H1 (cell line): Measurements from ENCODE around the gene PHF3. TPM values are rescaled to one million over a fixed set of nuclear protein-coding genes. Genes with fewer than 3 reads are reported as not detected.

ENCODE experiments used
- CTCF ChIA-PET: fragments of 300-600 bp; sonication (Branson Sonifier 250); formaldehyde crosslinking; loops from one replicate; lab custom pipeline; 2021; ENCODE audit not compliant: partially characterized antibody; lab: Charles Lee
- POLR2A ChIA-PET: fragments of 300-600 bp; sonication (Branson Sonifier 250); formaldehyde crosslinking; loops from one replicate; lab custom pipeline; 2021; ENCODE audit warnings: inconsistent platforms; ENCODE audit not compliant: partially characterized antibody; lab: Charles Lee
- DNase-seq, 2 experiments: peaks; one replicate each; pipeline versions ENCODE4 v3.0.0 to v3.0.0-alpha.2; 2010 to 2022; ENCODE audit warnings: low spot score in 2 of 2, low read depth in 1 of 2, mixed read lengths in 1 of 2
- FAIRE-seq: peaks from 2 replicates; lab custom pipeline; 2011; peaks lifted over from hg19 to GRCh38; lab: Jason Lieb, UNC
- H2AFZ ChIP-seq: 2 replicates; pipeline ENCODE4 v1.8.1; 2012; ENCODE audit warnings: low read length, inconsistent platforms
- H2AK5ac ChIP-seq: 2 replicates; pipeline ENCODE4 v1.6.1; 2013; ENCODE audit warnings: low read depth, low read length
- H2BK120ac ChIP-seq: replicated peaks from 2 replicates; pipeline ENCODE3; 2013; ENCODE audit warnings: low read depth, low read length, inconsistent platforms
- H2BK12ac ChIP-seq: 2 replicates; pipeline ENCODE4 v1.6.1; 2013; ENCODE audit warnings: low read depth, low read length
- H2BK15ac ChIP-seq: 2 replicates; pipeline ENCODE4 v1.6.1; 2013; ENCODE audit warnings: low read length
- H2BK20ac ChIP-seq: 2 replicates; pipeline ENCODE4 v1.6.1; 2013; ENCODE audit warnings: low read length
- H2BK5ac ChIP-seq: 2 replicates; pipeline ENCODE4 v1.6.1; 2013; ENCODE audit warnings: low read depth, low read length
- H3K14ac ChIP-seq: 2 replicates; pipeline ENCODE4 v1.6.1; 2013; ENCODE audit warnings: inconsistent platforms; ENCODE audit not compliant: insufficient read length
- H3K18ac ChIP-seq: 2 replicates; pipeline ENCODE4 v1.6.1; 2013; ENCODE audit warnings: low read length; ENCODE audit errors: extremely low read depth
- H3K23ac ChIP-seq: 2 replicates; pipeline ENCODE4 v1.6.1; 2013; ENCODE audit warnings: inconsistent platforms; ENCODE audit not compliant: insufficient read length
- H3K23me2 ChIP-seq: 2 replicates; pipeline ENCODE4 v1.6.1; 2013; ENCODE audit warnings: low read depth, low read length
- H3K27ac ChIP-seq: 2 replicates; pipeline ENCODE4 v1.6.1; 2011; ENCODE audit warnings: low read depth, low read length, inconsistent platforms
- H3K27me3 ChIP-seq, 4 experiments: replicated peaks in 1 of 4; 1 replicate in 1 of 4; 2 replicates in 3 of 4; pipeline versions ENCODE4 v1.6.1 to v1.8.1; 2011 to 2013; ENCODE audit warnings: low read length in 3 of 4, mild to moderate bottlenecking in 3 of 4, inconsistent platforms in 2 of 4, mixed read lengths in 2 of 4, moderate library complexity in 1 of 4; ENCODE audit not compliant: control insufficient read depth in 3 of 4, insufficient read depth in 3 of 4; ENCODE audit errors: extremely low read depth in 1 of 4
- H3K36me3 ChIP-seq, 4 experiments: 2 replicates each; pipeline versions ENCODE4 v1.6.1 to v1.8.1; 2011 to 2013; ENCODE audit warnings: mild to moderate bottlenecking in 4 of 4, low read length in 3 of 4, moderate library complexity in 2 of 4, control low read depth in 1 of 4, inconsistent platforms in 1 of 4; ENCODE audit not compliant: insufficient read depth in 4 of 4, control insufficient read depth in 2 of 4
- H3K4ac ChIP-seq: replicated peaks from 2 replicates; pipeline ENCODE3; 2013; ENCODE audit warnings: low read length, low read depth, mixed read lengths, inconsistent platforms; ENCODE audit not compliant: insufficient read length
- H3K4me1 ChIP-seq, 4 experiments: replicated peaks in 1 of 4; 1 replicate in 1 of 4; 2 replicates in 3 of 4; pipeline versions ENCODE4 v1.6.1 to v1.8.1; 2011 to 2013; ENCODE audit warnings: low read length in 3 of 4, inconsistent platforms in 2 of 4, mixed read lengths in 1 of 4; ENCODE audit not compliant: insufficient read depth in 4 of 4, control insufficient read depth in 3 of 4
- H3K4me2 ChIP-seq, 2 experiments: 2 replicates each; pipeline versions ENCODE4 v1.6.1 to v1.8.1; 2011 to 2013; ENCODE audit warnings: low read depth in 2 of 2, low read length in 2 of 2, control low read depth in 1 of 2, inconsistent platforms in 1 of 2, mild to moderate bottlenecking in 1 of 2; ENCODE audit not compliant: insufficient read depth in 1 of 2
- H3K4me3 ChIP-seq, 4 experiments: fragments of 200-600, 300-600 bp in 1 of 4; sonication (generic), shearing (Covaris generic), sonication (Bioruptor Twin) in 1 of 4; 2 replicates each; pipeline versions ENCODE4 v1.5.1 to v1.8.1; 2011 to 2016; ENCODE audit warnings: low read length in 4 of 4, low read depth in 3 of 4, control low read depth in 2 of 4, inconsistent platforms in 2 of 4, mild to moderate bottlenecking in 2 of 4, mixed read lengths in 1 of 4, moderate library complexity in 1 of 4; ENCODE audit not compliant: insufficient read depth in 2 of 4; ENCODE audit errors: extremely low read depth in 1 of 4
- H3K56ac ChIP-seq: replicated peaks from 2 replicates; pipeline ENCODE3; 2013; ENCODE audit warnings: low read depth, mild to moderate bottlenecking, mixed read lengths, low read length, inconsistent platforms; ENCODE audit not compliant: insufficient read length
- H3K79me1 ChIP-seq: 2 replicates; pipeline ENCODE4 v1.6.1; 2013; ENCODE audit warnings: low read depth, low read length, control low read depth
- H3K79me2 ChIP-seq, 2 experiments: 2 replicates each; pipeline versions ENCODE4 v1.6.1 to v1.8.1; 2012 to 2013; ENCODE audit warnings: low read length in 2 of 2, mild to moderate bottlenecking in 2 of 2, inconsistent platforms in 1 of 2; ENCODE audit not compliant: insufficient read depth in 2 of 2, control insufficient read depth in 1 of 2
- H3K9ac ChIP-seq, 4 experiments: replicated peaks in 1 of 4; 1 replicate in 1 of 4; 2 replicates in 3 of 4; pipeline versions ENCODE4 v1.6.1 to v1.8.1; 2011 to 2013; ENCODE audit warnings: low read depth in 3 of 4, low read length in 3 of 4, control low read depth in 2 of 4, mild to moderate bottlenecking in 2 of 4, moderate library complexity in 2 of 4, inconsistent platforms in 1 of 4; ENCODE audit errors: extremely low read depth in 1 of 4
- H3K9me3 ChIP-seq, 2 experiments: 2 replicates each; pipeline versions ENCODE4 v1.6.1 to v1.8.1; 2012 to 2013; ENCODE audit warnings: mild to moderate bottlenecking in 2 of 2, moderate library complexity in 2 of 2, control low read depth in 1 of 2, inconsistent platforms in 1 of 2, low read depth in 1 of 2, low read length in 1 of 2, mixed read lengths in 1 of 2; ENCODE audit not compliant: insufficient read depth in 2 of 2
- H4K20me1 ChIP-seq, 2 experiments: replicated peaks in 1 of 2; 2 replicates each; pipeline versions ENCODE3 to v1.8.1; 2011 to 2013; ENCODE audit warnings: inconsistent platforms in 2 of 2, low read length in 2 of 2, mild to moderate bottlenecking in 1 of 2; ENCODE audit not compliant: insufficient read depth in 2 of 2, control insufficient read depth in 1 of 2
- H4K5ac ChIP-seq: 2 replicates; pipeline ENCODE4 v1.6.1; 2013; ENCODE audit warnings: low read length, low read depth, mixed read lengths, inconsistent platforms; ENCODE audit not compliant: insufficient read length
- H4K8ac ChIP-seq: 2 replicates; pipeline ENCODE4 v1.8.0; 2013; ENCODE audit warnings: mild to moderate bottlenecking, moderate library complexity, low read length, inconsistent platforms; ENCODE audit not compliant: insufficient read depth; ENCODE audit errors: extremely low read depth
- H4K91ac ChIP-seq: replicated peaks from 2 replicates; pipeline ENCODE3; 2013; ENCODE audit warnings: low read length, mixed read lengths, inconsistent platforms; ENCODE audit not compliant: insufficient read length
- BACH1 ChIP-seq: IDR thresholded peaks from 2 replicates; pipeline ENCODE4 v1.6.1; 2012; ENCODE audit warnings: low read length, improper control_type of control experiment
- CEBPB ChIP-seq: IDR thresholded peaks from 2 replicates; pipeline ENCODE4 v1.6.1; 2012; ENCODE audit warnings: low read depth, low read length
- CHD1 ChIP-seq: IDR thresholded peaks from 2 replicates; pipeline ENCODE4 v1.6.1; 2012; ENCODE audit warnings: low read depth, low read length, improper control_type of control experiment
- CTBP2 ChIP-seq: IDR thresholded peaks from 2 replicates; pipeline ENCODE4 v1.7.0; 2011; ENCODE audit warnings: borderline replicate concordance, mild to moderate bottlenecking, moderate library complexity, mixed read lengths, low read length; ENCODE audit not compliant: insufficient read depth, insufficient read length
- GABPA ChIP-seq: IDR thresholded peaks from 2 replicates; pipeline ENCODE4 v1.6.1; 2011; ENCODE audit warnings: mild to moderate bottlenecking, low read length, moderate library complexity, borderline replicate concordance; ENCODE audit not compliant: insufficient read depth
- JUND ChIP-seq: IDR thresholded peaks from 2 replicates; pipeline ENCODE4 v1.6.1; 2011; ENCODE audit warnings: mild to moderate bottlenecking, improper control_type of control experiment, low read length
- RFX5 ChIP-seq: IDR thresholded peaks from 2 replicates; pipeline ENCODE4 v1.6.1; 2011; ENCODE audit warnings: low read depth, low read length, improper control_type of control experiment, borderline replicate concordance
- RXRA ChIP-seq: IDR thresholded peaks from 2 replicates; pipeline ENCODE4 v1.6.1; 2011; ENCODE audit warnings: low read depth, mild to moderate bottlenecking, low read length, moderate library complexity; ENCODE audit not compliant: insufficient read depth
- SP2 ChIP-seq: IDR thresholded peaks from 2 replicates; pipeline ENCODE4 v1.6.1; 2012; ENCODE audit warnings: mild to moderate bottlenecking, low read length, inconsistent platforms
- TAF1 ChIP-seq: IDR thresholded peaks from 2 replicates; pipeline ENCODE4 v1.6.1; 2011; ENCODE audit warnings: mild to moderate bottlenecking, low read depth, low read length
- TEAD4 ChIP-seq: IDR thresholded peaks from 2 replicates; pipeline ENCODE4 v1.6.1; 2012; ENCODE audit warnings: low read depth, low read length, inconsistent platforms, mixed read lengths
- WGBS, 2 experiments: shearing (Covaris generic) in 1 of 2; methylation state at CpG; one replicate each; pipeline versions ENCODE4 v1.1.6 to v1.1.7; 2013 to 2015; ENCODE audit warnings: low lambda C conversion rate in 2 of 2, mixed read lengths in 2 of 2, inconsistent platforms in 1 of 2, low coverage in 1 of 2, missing lambda C conversion rate in 1 of 2; ENCODE audit not compliant: insufficient replicate concordance in 2 of 2, insufficient coverage in 1 of 2, insufficient read length in 1 of 2; ENCODE audit errors: extremely low coverage in 1 of 2, missing lambda C conversion rate in 1 of 2; 5-methylcytosine and 5-hydroxymethylcytosine counted together
- polyA plus RNA-seq, 7 experiments: library from polyadenylated mRNA; depleted of rRNA in 3 of 7; stranded (reverse) in 5 of 7; unstranded in 2 of 7; fragments of >200 nt in 5 of 7; fragments of 200-250 nt in 2 of 7; gene quantifications; 1 replicate in 5 of 7; 2 replicates in 1 of 7; 4 replicates in 1 of 7; pipeline versions ENCODE4 v1.2.1 to v1.2.3, GENCODE V29; 2011 to 2013; ENCODE audit warnings: missing spikeins in 2 of 7, mixed read lengths in 2 of 7
- total RNA-seq: library from RNA; stranded (reverse); fragmentation: NEBNext Ultra II Directional; extraction: Animal tissue kit (Norgen Biotek cat#: 25700); gene quantifications from 2 replicates; pipeline ENCODE4 v1.2.1, GENCODE V29; 2021
- TF ChIP-seq, protein P1 (sequence below): IDR thresholded peaks from 2 replicates; pipeline ENCODE4 v1.6.1; 2012; ENCODE audit warnings: inconsistent platforms
- TF ChIP-seq, protein P2 (sequence below): IDR thresholded peaks from 2 replicates; pipeline ENCODE4 v1.6.1; 2011; ENCODE audit warnings: low read length, improper control_type of control experiment

Gene PHF3
- total and polyA plus RNA-seq, 2 of the 8 experiments (the other 6 are each of a cell fraction or from before 2014, with no cell fraction given), result 10.1 to 69.3 TPM

DNA sequence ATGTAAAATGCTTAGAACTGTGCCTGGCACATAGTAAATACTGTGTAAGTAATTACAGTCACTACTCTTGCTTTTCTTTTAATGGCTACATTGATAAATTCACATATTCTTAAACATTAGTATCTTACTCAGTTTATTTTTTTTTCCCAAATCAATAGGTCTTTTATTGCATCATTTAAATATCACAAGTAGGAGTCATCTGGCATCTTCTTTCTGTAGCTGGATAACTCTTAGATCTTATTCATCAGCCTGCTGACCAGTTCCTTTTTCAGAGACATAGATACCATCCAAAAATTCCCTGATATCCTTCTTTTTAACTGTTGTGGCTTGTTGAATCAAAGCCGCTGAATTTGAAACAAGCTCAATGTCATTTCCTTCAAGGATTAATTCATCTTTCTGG is 20.0 kb upstream of the PHF3 start:
- no peaks in the 10 kb centered on the region for H3K27me3 ChIP-seq
- no peak for DNase-seq
- H3K9me3 ChIP-seq, result no peaks in the 10 kb centered on the region
- no peak overlapping the region for H2BK5ac ChIP-seq
- 90% methylated on average over 1 of the region's 1 CpG; no CpG with 5 or more reads in 1 of the 2 experiments for WGBS, 2 experiments
- no peak overlapping the region for H3K56ac ChIP-seq
- H2BK12ac ChIP-seq, result no peak overlapping the region
- H3K79me2 ChIP-seq, result no peaks in the 10 kb centered on the region
- no peak overlapping the region for H3K23ac ChIP-seq
- CTCF ChIA-PET, result no interaction called here
- no peaks in the 10 kb centered on the region for H3K36me3 ChIP-seq
- H2BK15ac ChIP-seq, result no peak overlapping the region
- H3K14ac ChIP-seq, result no peak overlapping the region
- no peak overlapping the region for H3K9ac ChIP-seq
- H2BK20ac ChIP-seq, result no peak overlapping the region
- no peaks in the 10 kb centered on the region for H4K20me1 ChIP-seq
- no peak overlapping the region for H3K18ac ChIP-seq
- H2AK5ac ChIP-seq, result no peak overlapping the region
- H3K27ac ChIP-seq, result no peak overlapping the region
- H3K79me1 ChIP-seq, result no peaks in the 10 kb centered on the region
- H3K4me1 ChIP-seq, result no peaks in the 10 kb centered on the region
- H3K4me2 ChIP-seq, result no peak overlapping the region
- H4K91ac ChIP-seq, result no peak overlapping the region
- H3K4ac ChIP-seq, result no peak overlapping the region
- no peak overlapping the region for H3K4me3 ChIP-seq
- H4K8ac ChIP-seq, result no peak overlapping the region
- no peak overlapping the region for H2BK120ac ChIP-seq
- H4K5ac ChIP-seq, result no peak overlapping the region
- no peak overlapping the region for H2AFZ ChIP-seq
- TF ChIP-seq, protein P1, sequence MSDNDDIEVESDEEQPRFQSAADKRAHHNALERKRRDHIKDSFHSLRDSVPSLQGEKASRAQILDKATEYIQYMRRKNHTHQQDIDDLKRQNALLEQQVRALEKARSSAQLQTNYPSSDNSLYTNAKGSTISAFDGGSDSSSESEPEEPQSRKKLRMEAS, result no peak
- TF ChIP-seq TEAD4, result no peak
- TF ChIP-seq GABPA, result no peak
- TF ChIP-seq TAF1, result no peak
- no peak for TF ChIP-seq JUND
- no peak for TF ChIP-seq CTBP2
- TF ChIP-seq CHD1, result no peak
- TF ChIP-seq BACH1, result no peak
- TF ChIP-seq RXRA, result no peak
- TF ChIP-seq SP2, result no peak
- TF ChIP-seq, protein P2, sequence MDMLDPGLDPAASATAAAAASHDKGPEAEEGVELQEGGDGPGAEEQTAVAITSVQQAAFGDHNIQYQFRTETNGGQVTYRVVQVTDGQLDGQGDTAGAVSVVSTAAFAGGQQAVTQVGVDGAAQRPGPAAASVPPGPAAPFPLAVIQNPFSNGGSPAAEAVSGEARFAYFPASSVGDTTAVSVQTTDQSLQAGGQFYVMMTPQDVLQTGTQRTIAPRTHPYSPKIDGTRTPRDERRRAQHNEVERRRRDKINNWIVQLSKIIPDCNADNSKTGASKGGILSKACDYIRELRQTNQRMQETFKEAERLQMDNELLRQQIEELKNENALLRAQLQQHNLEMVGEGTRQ, result no peak
- TF ChIP-seq CEBPB, result no peak
- no peak for TF ChIP-seq RFX5
- TF ChIP-seq, all 59 proteins: peak for 0
- H3K23me2 ChIP-seq, result no peaks in the 10 kb centered on the region; the same call in 1 of the 2 replicates
- POLR2A ChIA-PET, result no interaction called here
- no peak for FAIRE-seq
